22Rv1 (cell line): ENCODE data around the gene ANGEL1.

ENCODE experiments used
- H3K27ac ChIP-seq: fragments of 450-650 bp; 2 replicates; pipeline ENCODE4 v1.5.1; 2017
- ZFX ChIP-seq: fragments of 450-650 bp; IDR thresholded peaks from 2 replicates; pipeline ENCODE4 v1.6.1; 2017; ENCODE audit warnings: antibody characterized with exemption, borderline replicate concordance
- TF ChIP-seq, protein P1 (sequence below): fragments of 450-650 bp; IDR thresholded peaks from 2 replicates; pipeline ENCODE4 v1.5.1; 2017; ENCODE audit warnings: mild to moderate bottlenecking

ANGEL1 gene

GRCh38 chr14:76814726-76815645, 2.3 kb upstream of the ANGEL1 start:
- no peak overlapping the region for H3K27ac ChIP-seq
- TF ChIP-seq ZFX: no peak
- TF ChIP-seq, protein P1, sequence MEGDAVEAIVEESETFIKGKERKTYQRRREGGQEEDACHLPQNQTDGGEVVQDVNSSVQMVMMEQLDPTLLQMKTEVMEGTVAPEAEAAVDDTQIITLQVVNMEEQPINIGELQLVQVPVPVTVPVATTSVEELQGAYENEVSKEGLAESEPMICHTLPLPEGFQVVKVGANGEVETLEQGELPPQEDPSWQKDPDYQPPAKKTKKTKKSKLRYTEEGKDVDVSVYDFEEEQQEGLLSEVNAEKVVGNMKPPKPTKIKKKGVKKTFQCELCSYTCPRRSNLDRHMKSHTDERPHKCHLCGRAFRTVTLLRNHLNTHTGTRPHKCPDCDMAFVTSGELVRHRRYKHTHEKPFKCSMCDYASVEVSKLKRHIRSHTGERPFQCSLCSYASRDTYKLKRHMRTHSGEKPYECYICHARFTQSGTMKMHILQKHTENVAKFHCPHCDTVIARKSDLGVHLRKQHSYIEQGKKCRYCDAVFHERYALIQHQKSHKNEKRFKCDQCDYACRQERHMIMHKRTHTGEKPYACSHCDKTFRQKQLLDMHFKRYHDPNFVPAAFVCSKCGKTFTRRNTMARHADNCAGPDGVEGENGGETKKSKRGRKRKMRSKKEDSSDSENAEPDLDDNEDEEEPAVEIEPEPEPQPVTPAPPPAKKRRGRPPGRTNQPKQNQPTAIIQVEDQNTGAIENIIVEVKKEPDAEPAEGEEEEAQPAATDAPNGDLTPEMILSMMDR: no peak

GRCh38 chr14:76812093-76812421, 625 bp downstream of the ANGEL1 start:
- peak overlapping the region; percentile 86 for H3K27ac ChIP-seq
- TF ChIP-seq ZFX: no peak
- TF ChIP-seq, protein P1: no peak

DNA sequence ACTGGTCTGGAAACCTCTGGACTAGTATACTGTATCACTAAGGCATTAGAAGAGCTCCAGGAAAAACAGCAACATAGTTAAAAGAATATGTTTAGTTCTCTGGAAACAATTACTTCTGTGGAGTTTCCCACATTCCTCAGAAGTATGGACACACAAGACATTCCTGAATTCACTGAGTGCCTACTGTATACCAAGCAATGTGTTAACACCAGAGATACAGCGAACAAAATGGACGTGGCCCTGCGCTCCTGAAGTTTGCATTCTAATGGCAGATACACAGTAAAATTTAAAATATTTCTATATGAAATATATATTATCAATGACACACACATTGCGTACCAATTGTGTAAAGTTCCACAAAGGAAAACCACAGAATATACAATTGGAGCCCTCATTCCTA, 1.1 kb downstream of the ANGEL1 start:
- peak overlapping the region; percentile 86 for H3K27ac ChIP-seq
- no peak for TF ChIP-seq ZFX
- TF ChIP-seq, protein P1: no peak

DNA sequence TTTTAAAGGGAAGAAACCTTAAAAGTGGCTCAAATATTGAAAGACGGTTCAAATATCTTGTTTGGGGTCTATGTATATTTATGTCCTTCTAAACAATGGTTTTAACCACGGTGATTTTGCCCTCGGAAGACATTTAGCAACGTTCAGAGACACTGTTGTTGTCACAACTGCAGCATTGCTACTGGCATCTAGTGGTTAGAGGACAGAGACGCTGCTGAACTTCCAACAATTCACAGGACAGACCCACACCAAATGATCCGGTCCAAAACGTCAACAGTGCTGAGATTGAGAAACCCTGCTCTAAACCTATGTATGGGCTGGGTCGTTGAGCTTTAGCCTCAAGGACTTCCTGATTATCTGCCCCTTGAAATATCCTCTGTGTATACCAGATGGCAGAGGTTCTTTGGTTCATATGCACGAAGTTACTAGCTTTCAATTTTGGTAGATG, 1.7 kb downstream of the ANGEL1 start:
- peak overlapping the region; percentile 86; the same call in 1 of the 2 replicates for H3K27ac ChIP-seq
- TF ChIP-seq, protein P1: peak; percentile 60
- TF ChIP-seq ZFX: no peak

DNA sequence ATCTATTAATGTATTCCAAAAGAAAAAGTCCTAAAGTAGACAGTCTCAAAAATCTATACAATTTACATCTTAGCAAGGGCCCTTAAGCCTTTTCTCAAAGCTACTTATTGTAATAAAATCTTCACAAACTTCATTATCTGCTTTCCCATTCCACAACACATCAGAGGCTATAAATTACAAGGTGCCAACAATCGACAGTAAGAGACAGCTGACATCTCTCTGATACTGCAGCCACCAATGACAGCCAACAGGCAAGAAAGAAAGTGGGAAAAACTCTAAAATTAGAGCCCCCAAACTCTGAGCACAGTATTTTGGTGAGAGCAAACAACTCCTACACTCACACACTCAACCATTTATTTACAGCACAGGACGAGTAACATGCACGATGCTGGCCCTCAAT, 2.2 kb downstream of the ANGEL1 start:
- no peak overlapping the region for H3K27ac ChIP-seq
- no peak for TF ChIP-seq ZFX
- TF ChIP-seq, protein P1: no peak

DNA sequence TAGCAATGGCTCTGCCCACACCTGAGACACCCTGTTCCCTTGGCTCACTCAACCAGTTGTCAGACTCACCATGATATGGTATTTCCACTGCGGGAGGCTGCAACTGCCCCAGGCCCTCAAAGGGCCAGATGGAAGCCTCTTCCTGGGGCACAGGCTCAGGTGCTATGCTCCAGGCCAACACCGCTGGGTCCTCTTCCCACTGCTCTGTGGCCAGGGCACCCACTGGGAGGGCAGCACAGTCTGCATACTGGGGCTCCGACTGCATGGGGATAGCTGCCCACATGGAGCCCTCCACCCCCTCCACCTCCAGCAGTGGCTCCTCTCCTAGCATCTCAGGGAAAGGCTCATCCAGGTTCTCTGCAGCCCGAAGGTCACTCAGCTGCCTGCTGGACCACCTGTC, 3.7 kb downstream of the ANGEL1 start:
- no peak for TF ChIP-seq ZFX
- TF ChIP-seq, protein P1: no peak
- H3K27ac ChIP-seq: no peak overlapping the region

DNA sequence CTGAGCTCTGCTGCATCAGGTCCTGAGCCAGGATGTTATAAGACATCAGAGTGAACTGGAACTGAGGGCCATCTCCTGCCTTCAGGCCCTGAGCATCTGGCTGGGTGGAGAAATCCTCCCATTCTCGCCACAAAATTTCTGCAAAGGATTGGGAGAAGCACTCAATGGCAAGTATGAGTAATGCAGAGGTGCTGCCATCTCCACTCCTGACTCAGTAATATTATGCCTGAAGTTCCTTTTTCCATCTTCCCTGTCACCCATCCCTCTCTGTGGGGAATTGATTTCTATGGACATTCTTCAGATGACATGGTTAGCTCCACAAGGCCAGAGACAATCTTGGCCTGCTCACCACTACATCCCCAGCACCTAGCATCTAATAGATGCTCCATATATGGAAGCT, 4.7 kb downstream of the ANGEL1 start:
- no peak overlapping the region for H3K27ac ChIP-seq
- TF ChIP-seq ZFX: no peak
- TF ChIP-seq, protein P1: no peak
